ENCODE results near the gene EHMT1.

DNA sequence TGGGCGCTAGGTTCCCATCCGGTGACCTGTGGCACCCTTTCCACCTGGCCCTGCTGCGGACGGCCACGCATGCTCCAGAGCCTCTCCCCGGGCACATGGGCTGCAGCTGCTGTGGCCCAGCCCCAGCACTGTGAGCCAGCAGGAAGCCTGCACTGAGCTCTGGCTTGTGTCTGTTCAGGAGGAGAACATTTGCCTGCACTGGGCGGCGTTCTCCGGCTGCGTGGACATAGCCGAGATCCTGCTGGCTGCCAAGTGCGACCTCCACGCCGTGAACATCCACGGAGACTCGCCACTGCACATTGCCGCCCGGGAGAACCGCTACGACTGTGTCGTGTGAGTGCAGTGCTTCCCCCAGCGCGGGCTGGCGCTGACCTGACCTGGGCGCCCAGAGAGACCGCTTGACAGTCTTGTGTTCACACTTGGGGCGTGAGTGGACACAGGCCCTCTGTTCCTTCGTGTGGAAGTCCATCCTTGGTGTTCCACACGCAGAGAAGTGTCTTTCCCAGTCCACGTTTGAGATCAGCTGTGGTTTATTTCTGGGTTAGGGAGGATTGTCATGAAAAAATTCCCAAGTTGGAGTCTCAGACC lies 192.6 kb downstream of the EHMT1 start:
- no peak for TF ChIP-seq EZH2 (IDR thresholded peaks at IDR 0.05)
- no peak for TF ChIP-seq POLR2AphosphoS5 (IDR thresholded peaks at IDR 0.05; ENCODE audit: borderline replicate concordance, low read depth, low read length)
- TF ChIP-seq FOXP2 (optimal IDR thresholded peaks at IDR 0.05; ENCODE audit: control extremely low read depth, extremely low read length, insufficient read depth), result no peak
